GM19193 (cell line): ENCODE measurements around the gene RHOV.

Source experiments
- POLR2A ChIP-seq: IDR thresholded peaks from 4 replicates; pipeline ENCODE4 v1.6.1; 2011; ENCODE audit not compliant: insufficient read depth, insufficient read length; ENCODE audit errors: extremely low read depth

Gene RHOV

DNA sequence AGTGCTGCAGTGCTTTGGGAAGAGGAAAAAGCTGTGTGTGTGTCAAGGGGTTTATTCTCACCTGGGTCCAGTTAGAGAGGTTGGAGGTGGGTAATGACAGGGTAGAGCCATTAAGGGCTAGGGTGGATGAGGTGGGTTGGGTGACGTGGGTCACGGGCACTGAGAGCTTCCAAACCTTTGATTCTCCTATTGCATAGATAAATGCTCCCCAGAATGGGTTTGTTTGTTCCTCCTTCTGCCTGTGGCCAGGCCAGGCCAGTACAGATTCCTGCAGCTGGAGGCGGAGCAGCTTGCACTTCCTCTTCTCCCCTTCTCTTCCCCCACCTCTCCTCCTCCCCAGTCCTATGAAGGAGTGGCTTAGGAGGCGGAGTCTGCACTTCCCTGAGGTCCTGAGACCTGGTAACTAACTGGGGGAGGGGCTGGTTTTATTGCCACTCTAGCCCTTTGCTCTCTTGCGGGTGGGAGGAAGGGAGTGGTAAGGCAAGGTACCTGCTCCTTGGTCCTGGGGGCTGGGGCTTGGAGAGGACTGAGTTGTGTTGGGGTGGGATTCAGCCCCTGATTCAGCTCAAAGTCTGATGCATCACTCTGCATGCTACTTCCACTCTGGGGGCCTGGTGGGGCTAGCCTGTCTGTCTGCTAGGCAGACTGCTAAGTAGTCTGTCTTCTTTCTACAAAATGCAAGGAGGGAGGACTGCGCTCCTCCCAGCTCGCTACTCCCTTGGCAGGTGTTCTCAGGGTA is 26.6 kb downstream of the RHOV start:
- peak; percentile 29 for TF ChIP-seq POLR2A

DNA sequence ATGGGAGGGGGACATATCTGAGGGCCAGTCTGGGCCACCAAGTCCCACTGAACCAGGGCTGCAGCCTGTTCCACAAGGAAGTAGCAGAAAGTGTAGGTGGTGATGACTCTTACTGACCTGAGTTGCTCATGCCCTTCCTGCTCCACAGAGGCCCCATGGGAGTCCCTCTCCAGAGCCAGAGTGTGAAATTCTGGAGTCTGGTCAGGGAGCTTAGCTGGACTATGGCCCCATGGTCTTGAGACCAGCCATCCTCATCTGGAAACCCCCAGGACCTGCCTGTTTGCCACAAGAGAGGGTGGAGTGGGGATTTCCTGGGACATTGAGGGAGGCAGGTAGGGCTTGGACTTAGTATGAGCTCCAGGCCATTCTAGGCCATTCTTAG is 27.2 kb downstream of the RHOV start:
- TF ChIP-seq POLR2A = no peak

DNA sequence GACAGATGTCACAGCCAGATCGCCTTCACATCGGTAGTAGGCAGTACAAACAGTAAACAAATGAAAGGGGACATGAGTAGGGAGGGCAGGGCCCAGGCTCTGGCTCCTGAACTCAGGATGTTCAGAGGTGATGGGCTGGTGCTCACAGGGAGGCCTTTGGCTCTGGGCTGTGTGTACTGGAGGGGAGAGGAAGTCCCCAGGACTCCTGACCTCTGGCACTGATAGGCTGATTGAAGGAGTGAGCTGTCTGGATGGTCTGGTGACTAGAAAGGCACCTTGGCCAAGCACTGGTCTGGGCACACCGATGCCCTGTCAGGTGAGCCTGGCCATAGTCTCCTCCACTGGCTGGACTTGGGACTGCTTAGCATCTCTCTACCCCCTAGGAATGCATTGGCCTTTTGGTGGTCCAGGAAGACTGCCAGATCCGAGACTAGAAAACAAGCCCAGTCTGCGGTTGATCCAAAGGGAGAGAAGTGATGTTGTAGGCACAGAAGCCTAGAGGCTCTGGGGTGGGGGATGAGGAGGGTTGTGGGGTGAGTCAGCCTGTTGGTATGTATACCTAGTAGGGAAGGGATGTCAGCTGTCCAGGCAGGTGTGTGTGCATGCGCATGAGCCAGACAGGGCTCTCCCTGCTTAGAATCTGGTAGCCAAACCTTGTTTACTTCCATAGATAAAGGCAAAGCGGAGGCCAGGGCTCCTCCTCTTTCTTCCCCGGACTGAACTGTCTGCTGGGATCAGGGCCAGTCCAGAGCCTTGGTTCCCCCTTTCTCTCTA is 28.3 kb downstream of the RHOV start:
- TF ChIP-seq POLR2A = no peak

DNA sequence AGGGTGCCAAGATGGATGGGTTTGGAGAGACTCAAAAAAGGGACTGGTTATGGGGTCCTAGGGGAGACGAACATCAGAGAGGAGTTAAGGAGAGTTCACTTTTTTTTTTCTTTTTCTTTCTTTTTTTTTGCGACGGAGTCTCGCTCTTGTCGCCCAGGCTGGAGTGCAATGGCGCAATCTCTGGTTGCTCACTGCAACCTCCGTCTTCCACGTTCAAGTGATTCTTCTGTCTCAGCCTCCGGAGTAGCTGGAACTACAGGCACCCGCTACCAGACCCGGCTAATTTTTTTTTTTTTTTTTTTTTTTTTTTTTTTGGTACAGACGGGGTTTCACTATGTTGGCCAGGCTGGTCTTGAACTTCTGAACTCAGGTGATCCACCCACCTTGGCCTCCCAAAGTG is 29.0 kb downstream of the RHOV start:
- no peak for TF ChIP-seq POLR2A

DNA sequence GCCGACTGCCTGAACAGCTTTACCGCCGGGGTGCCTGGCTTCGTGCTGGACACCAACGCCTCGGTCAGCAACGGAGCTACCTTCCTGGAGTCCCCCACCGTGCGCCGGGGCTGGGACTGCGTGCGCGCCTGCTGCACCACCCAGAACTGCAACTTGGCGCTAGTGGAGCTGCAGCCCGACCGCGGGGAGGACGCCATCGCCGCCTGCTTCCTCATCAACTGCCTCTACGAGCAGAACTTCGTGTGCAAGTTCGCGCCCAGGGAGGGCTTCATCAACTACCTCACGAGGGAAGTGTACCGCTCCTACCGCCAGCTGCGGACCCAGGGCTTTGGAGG is 29.4 kb downstream of the RHOV start:
- TF ChIP-seq POLR2A = no peak

DNA sequence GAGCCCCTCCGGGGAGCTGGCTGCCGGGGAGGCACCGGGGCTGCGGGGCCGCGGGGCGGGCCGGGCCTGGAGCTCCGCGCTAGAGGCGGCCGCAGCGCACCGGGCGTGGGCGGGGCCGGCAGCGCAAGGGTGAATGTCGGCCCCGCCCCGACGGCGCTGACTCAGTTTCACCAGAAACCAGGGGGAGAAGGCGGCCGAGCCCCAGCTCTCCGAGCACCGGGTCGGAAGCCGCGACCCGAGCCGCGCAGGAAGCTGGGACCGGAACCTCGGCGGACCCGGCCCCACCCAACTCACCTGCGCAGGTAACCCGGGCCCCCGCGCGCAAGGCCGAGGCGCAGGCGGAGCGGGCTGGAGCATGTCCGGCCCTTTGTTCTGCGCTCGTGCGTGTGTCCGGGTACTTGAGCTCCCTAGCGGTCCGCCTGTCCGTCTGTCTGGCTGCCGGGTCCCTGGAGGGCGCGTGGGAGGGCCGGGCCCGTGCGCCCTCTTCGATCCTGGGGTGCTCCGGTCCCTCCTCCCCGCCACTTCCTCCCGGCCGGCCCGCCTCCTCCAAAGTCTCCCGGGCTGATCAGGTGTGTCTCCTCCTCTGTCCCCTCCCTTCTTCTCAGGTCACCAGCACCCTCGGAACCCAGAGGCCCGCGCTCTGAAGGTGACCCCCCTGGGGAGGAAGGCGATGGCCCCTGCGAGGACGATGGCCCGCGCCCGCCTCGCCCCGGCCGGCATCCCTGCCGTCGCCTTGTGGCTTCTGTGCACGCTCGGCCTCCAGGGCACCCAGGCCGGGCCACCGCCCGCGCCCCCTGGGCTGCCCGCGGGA is 29.9 kb downstream of the RHOV start, which contains the start of gene SPINT1:
Gene SPINT1, plus strand, starts transcription at position 164 of the 811 bp plus-strand sequence. Its CDS starts 507 bp downstream, at position 671.
- no peak for TF ChIP-seq POLR2A

DNA sequence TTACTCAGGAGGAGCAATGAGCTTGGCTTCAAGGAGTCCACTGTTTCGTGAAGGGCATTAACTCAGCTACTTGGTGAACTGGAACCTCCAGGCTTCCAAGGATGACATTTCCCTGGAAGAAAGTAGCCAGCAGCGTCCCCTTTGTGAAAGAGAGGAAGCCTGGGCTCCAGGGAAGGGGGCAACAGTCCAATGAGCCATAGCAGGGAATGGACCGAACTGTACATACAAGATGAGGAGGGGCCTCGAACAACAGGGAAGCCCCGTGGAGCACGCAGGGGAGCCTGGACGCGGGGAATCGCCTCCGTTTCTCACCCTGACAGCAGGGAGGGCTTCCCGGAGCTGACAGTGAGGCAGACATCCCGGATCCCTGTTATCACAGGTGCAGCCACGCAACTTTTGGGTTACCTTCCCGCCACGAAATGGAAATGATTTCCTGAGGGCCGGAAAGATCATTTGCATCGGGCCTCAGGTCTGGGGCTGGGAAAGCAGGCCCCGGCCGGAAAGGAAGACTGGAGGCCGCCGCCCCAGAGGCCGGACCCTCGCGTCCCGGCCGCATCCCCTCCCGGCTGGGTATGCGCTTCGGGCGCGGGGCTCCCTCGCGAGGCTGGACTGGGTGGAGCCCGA is 30.7 kb downstream of the RHOV start:
- no peak for TF ChIP-seq POLR2A

DNA sequence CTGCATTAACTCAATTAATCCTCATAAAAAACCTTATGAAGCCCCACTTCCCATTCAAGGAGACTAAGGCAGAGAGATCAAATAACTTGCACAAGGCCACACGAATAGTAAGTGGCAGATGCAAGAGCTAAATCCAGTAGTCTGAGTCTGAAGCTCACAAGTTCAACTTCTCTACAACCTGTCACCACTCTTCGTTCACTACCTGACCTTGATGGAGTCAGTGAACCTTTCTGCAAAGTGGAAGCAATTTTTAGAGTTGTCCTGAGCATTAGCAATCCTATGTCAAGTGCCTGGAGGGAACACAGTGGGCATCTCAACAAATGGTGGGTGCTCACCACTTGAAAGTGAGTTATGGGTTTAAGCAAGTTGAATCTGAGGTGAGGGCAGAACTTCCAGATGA is 32.3 kb downstream of the RHOV start:
- TF ChIP-seq POLR2A = no peak

DNA sequence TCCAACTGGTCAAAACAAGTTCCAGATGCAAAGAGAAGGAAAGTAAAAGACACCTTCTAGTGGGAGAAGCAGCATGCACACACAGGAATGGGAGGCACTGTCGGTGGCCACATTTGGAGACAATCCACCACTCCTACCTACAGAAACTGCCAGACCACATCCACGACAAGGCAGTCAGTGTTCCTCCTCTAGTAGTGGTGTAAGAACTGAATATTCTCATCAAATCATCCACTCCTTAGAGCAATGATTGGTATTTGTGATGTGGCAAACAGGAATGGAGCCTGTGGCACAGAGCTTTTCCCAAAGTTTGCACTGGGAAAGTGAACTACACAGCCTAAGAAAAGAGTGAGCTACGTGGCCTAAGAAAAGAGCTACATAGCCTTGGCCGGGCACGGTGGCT is 35.3 kb downstream of the RHOV start:
- no peak for TF ChIP-seq POLR2A

DNA sequence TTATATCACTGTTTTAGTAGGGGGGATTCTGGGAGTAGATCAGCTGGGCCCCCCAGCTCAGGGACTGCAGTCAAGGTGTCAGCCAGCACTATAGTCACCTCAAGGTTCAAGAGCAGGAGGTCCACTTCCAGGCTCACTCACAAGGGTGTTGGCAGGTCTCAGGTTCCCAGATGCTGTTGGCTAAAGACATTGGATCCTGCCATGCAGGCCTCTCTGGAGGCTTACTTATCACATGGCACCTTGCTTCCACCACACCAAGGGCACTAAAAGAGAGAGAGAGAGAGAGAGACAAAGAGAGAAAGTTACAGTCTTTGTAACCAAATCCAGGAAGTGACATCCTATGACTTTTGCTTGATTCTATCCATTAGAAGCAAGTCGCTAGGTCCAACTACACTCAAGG is 38.0 kb downstream of the RHOV start:
- no peak for TF ChIP-seq POLR2A

DNA sequence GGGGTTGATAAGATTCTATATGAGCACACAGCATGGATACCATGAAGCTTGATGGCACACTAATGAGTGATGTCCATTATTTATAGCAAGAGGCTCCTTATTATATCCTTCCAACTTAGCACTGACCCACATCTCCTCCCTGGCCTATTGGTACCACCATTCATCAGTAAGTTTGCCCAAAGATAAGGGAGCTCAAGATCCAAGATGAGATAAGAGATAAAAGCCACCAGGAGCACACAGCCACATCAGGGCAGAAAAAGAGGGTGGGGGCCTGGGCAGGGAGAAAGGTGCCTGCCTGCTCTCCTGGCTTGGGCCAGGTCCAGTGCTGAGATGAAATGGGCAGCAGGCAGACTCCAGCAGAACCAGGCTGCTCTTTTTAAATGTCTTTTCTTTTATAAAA is 41.1 kb downstream of the RHOV start:
- TF ChIP-seq POLR2A = no peak

DNA sequence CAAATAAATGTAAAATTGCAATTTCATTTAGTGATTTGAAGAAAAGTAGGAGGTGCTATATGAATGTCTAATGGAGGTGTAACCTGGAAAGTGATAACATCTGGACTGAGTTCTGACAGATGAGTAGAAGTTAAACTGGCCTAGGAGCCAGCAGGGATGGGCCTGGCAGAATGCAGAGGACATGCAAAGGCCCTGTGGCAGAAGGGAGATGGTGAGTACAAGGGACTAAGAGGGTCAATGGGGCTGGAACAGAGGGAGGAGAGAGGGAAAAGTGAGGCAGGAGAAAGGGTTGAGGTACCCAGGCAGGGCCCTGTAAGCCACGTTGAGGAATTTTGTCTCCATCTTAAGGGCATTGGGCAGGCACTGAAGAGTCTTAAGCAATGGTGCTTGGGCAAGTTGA is 42.2 kb downstream of the RHOV start:
- TF ChIP-seq POLR2A = no peak

DNA sequence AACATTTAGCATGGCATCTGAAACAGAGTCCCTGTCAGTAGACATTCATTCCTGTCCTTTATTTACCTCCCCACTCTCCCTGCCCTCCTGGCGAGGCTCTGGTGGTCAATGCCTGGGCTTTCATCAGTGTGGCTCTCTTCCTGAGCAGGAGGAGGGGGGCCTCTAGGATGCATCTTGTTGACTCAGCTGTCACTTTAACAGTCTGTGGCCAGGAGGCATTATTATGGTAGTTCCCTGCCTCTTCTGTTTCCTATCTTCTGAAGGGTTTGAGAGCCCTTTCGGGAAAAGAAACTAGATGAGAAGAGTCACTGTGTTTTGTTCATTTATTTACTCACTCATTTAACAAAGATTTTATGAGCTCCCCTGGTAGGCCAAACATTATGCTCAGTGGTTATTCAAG is 43.1 kb downstream of the RHOV start:
- TF ChIP-seq POLR2A = no peak

DNA sequence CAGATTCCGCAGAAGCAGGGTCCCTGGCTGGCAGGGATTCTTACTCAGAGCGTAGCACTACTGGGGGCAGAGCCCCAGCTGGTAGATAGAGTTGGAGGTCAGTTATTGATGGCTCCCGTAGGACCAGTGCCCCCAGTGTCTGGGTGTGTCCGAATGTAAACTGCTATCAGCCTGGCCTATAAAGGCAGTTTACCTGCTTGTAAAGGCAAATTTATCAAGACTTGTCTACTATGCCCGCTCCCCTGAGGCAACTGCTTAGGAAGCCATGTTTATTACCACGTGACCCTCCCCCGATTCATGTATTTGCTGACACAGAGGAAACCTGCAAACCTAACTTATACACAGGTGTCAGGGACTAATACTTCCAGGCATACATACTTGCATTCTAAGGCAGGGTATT is 44.9 kb downstream of the RHOV start:
- TF ChIP-seq POLR2A = no peak

DNA sequence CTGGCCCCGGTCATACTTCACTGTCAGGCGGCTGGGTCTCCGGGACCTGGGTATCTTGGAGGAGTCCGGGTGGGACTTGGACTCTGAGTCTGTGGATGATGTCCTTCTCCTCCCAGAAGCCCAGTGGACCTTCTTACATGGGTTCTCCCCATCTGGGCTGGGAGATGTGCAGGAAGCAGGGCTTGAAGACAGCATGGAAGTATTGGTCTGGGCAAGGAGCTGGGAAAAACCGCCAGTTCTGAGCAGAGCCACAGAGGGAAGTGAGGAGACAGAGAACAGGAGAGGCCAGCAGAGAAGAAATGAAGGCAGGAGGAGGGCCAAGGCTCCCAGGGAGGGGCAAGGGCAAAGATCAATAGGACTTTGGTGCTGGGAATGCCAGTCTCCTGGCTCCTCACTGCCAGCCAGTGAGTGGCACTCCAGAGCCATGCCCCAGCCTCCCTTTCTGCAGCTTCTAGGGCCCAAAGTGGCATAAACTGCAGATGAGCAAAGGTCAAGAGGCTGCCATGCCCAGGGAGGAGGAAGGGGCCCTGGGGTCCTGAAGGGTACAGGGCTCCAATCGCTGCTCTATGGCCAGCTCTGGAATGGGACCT is 45.5 kb downstream of the RHOV start, which contains the start of gene PPP1R14D:
Gene PPP1R14D, minus strand, starts transcription at position 262 of the 590 bp plus-strand sequence. Its CDS starts 67 bp downstream, at position 195.
- TF ChIP-seq POLR2A = no peak
